GM23338 (cell line): Measurements from ENCODE around the gene CACNB1. TPM values are rescaled to one million over a fixed set of nuclear protein-coding genes. Genes with fewer than 3 reads are reported as not detected.

Experiments used
- ATAC-seq: fragments of 200-7000 bp; cut with Tn5 transposase; 3 replicates; pipeline ENCODE4 v1.9.1; 2020
- DNase-seq: peaks from one replicate; pipeline ENCODE4 v3.0.0-alpha.2; 2015; ENCODE audit warnings: low spot score
- H2AFZ ChIP-seq: fragments of 200-600 bp; sonication (generic); 2 replicates; pipeline ENCODE4 v1.8.0; 2016; ENCODE audit warnings: antibody characterized with exemption, mild to moderate bottlenecking, moderate library complexity
- H3F3A ChIP-seq: fragments of 200-600 bp; sonication (generic); replicated peaks from 2 replicates; pipeline ENCODE4 v1.8.0; 2017; ENCODE audit warnings: antibody characterized with exemption, mixed run types, low read depth
- H3K27ac ChIP-seq: fragments of 200-600 bp; sonication (generic); 2 replicates; pipeline ENCODE4 v1.6.1; 2016; ENCODE audit warnings: low read depth
- H3K27me3 ChIP-seq: fragments of 200-600 bp; sonication (generic); 2 replicates; pipeline ENCODE4 v1.8.0; 2016; ENCODE audit warnings: mild to moderate bottlenecking, mixed run types, moderate library complexity; ENCODE audit not compliant: insufficient read depth
- H3K36me3 ChIP-seq: fragments of 200-600 bp; sonication (generic); 2 replicates; pipeline ENCODE4 v1.8.0; 2016; ENCODE audit warnings: mild to moderate bottlenecking; ENCODE audit not compliant: insufficient read depth
- H3K4me1 ChIP-seq: fragments of 200-600 bp; sonication (generic); 2 replicates; pipeline ENCODE4 v1.8.0; 2016; ENCODE audit warnings: mild to moderate bottlenecking, moderate library complexity; ENCODE audit not compliant: insufficient read depth
- H3K4me2 ChIP-seq: fragments of 200-600 bp; sonication (generic); 2 replicates; pipeline ENCODE4 v1.7.1; 2017; ENCODE audit warnings: mixed run types
- H3K4me3 ChIP-seq: fragments of 200-600 bp; sonication (generic); 2 replicates; pipeline ENCODE4 v1.6.1; 2016; ENCODE audit warnings: mixed run types
- H3K79me2 ChIP-seq: fragments of 200-600 bp; sonication (generic); replicated peaks from 2 replicates; pipeline ENCODE4 v1.8.0; 2017; ENCODE audit warnings: mild to moderate bottlenecking; ENCODE audit not compliant: insufficient read depth
- H3K9me2 ChIP-seq: fragments of 200-600 bp; sonication (generic); 2 replicates; pipeline ENCODE4 v1.8.0; 2017; ENCODE audit not compliant: insufficient read depth
- H4K20me1 ChIP-seq: fragments of 200-600 bp; sonication (generic); replicated peaks from 2 replicates; pipeline ENCODE4 v1.8.0; 2017; ENCODE audit warnings: mild to moderate bottlenecking; ENCODE audit not compliant: insufficient read depth
- H3K27ac Mint-ChIP-seq: 2 replicates; pipeline ENCODE4 v1.8.0; 2020; ENCODE audit warnings: inconsistent platforms, mild to moderate bottlenecking, moderate library complexity, mixed read lengths
- H3K27me3 Mint-ChIP-seq: 3 replicates; pipeline ENCODE4 v1.8.0; 2022; ENCODE audit warnings: low read depth, mild to moderate bottlenecking, moderate library complexity, mixed read lengths, inconsistent platforms; ENCODE audit not compliant: insufficient read depth, poor library complexity
- H3K36me3 Mint-ChIP-seq: 3 replicates; pipeline ENCODE4 v1.8.0; 2021; ENCODE audit warnings: low read depth, mild to moderate bottlenecking, inconsistent platforms, moderate library complexity, mixed read lengths
- H3K4me1 Mint-ChIP-seq: 3 replicates; pipeline ENCODE4 v1.8.0; 2020; ENCODE audit warnings: mild to moderate bottlenecking, inconsistent platforms, mixed read lengths
- H3K4me3 Mint-ChIP-seq: 3 replicates; pipeline ENCODE4 v1.8.0; 2021; ENCODE audit warnings: moderate library complexity, mild to moderate bottlenecking, inconsistent platforms, mixed read lengths
- H3K9me3 Mint-ChIP-seq: 3 replicates; pipeline ENCODE4 v1.8.0; 2020; ENCODE audit warnings: moderate library complexity, mild to moderate bottlenecking, inconsistent platforms, mixed read lengths
- CREB1 ChIP-seq: fragments of 250-450 bp; sonication (Bioruptor Pico); IDR thresholded peaks from 2 replicates; pipeline ENCODE4 v1.5.0; 2020; ENCODE audit warnings: low read depth, mild to moderate bottlenecking, moderate library complexity
- CTCF ChIP-seq, 2 experiments: fragments of 200-600 bp in 1 of 2; sonication (generic) in 1 of 2; conservative IDR thresholded peaks; 2 replicates each; pipeline versions ENCODE4 v1.5.1 to v1.6.1; 2016 to 2017; ENCODE audit warnings: antibody characterized with exemption in 2 of 2, low read depth in 2 of 2, mild to moderate bottlenecking in 2 of 2, moderate library complexity in 1 of 2
- EZH2 ChIP-seq: fragments of 200-600 bp; sonication (generic); IDR thresholded peaks from one replicate; pipeline ENCODE4 v1.8.0; 2017; ENCODE audit warnings: antibody characterized with exemption, mild to moderate bottlenecking, low read depth; ENCODE audit not compliant: unreplicated experiment
- EZH2phosphoT487 ChIP-seq: fragments of 200-600 bp; sonication (generic); IDR thresholded peaks from one replicate; pipeline ENCODE4 v1.8.1; 2018; ENCODE audit warnings: antibody characterized with exemption; ENCODE audit not compliant: unreplicated experiment
- POLR2AphosphoS5 ChIP-seq: IDR thresholded peaks from 2 replicates; pipeline ENCODE4 v1.6.1; 2016; ENCODE audit warnings: antibody characterized with exemption, low read depth
- STAT1 ChIP-seq: IDR thresholded peaks from one replicate; pipeline ENCODE4 v1.6.1; 2016; ENCODE audit warnings: antibody characterized with exemption; ENCODE audit not compliant: unreplicated experiment
- ZNF331 ChIP-seq: fragments of 250-450 bp; sonication (Bioruptor Pico); IDR thresholded peaks from 2 replicates; pipeline ENCODE4 v1.5.0; 2020; ENCODE audit warnings: low read depth, mild to moderate bottlenecking, moderate library complexity
- polyA plus RNA-seq: library from polyadenylated mRNA; unstranded; fragments of >200 nt; fragmentation: Nextera tagmentation; extraction: Ambion mirVana; gene quantifications from 2 replicates; pipeline ENCODE4 v1.2.1, GENCODE V29; 2016
- total RNA-seq: library from RNA; depleted of rRNA; stranded (reverse); fragments of >200 nt; shearing (Covaris generic); gene quantifications from 2 replicates; pipeline ENCODE4 v1.2.3, GENCODE V29; 2014
- TF ChIP-seq, protein P1 (sequence below): fragments of 250-450 bp; sonication (Bioruptor Pico); IDR thresholded peaks from 2 replicates; pipeline ENCODE4 v1.5.0; 2020; ENCODE audit warnings: mild to moderate bottlenecking, moderate library complexity

CACNB1 gene
- total and polyA plus RNA-seq, 2 experiments from 2014 or later = 8.4 to 13.1 TPM

DNA sequence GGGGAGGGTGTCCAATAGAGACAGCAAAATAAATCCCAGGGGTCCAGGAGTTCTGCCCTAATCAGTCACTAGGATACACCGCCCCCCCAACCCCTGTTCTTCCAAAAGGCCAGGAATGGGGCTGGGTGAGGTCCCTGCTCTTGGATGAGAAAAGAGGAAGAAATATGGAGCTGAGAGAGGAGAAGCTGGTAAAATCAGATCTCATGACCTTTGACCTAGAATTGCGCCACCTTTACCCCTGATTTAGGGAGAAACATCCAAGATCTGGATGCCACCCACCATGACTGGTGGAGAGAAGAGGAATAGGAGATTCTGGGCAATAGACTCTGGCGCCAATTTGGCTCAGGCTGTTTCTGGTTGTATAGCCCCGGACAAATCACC lies 707 bp upstream of the CACNB1 start (continued):
- TF ChIP-seq, protein P1, sequence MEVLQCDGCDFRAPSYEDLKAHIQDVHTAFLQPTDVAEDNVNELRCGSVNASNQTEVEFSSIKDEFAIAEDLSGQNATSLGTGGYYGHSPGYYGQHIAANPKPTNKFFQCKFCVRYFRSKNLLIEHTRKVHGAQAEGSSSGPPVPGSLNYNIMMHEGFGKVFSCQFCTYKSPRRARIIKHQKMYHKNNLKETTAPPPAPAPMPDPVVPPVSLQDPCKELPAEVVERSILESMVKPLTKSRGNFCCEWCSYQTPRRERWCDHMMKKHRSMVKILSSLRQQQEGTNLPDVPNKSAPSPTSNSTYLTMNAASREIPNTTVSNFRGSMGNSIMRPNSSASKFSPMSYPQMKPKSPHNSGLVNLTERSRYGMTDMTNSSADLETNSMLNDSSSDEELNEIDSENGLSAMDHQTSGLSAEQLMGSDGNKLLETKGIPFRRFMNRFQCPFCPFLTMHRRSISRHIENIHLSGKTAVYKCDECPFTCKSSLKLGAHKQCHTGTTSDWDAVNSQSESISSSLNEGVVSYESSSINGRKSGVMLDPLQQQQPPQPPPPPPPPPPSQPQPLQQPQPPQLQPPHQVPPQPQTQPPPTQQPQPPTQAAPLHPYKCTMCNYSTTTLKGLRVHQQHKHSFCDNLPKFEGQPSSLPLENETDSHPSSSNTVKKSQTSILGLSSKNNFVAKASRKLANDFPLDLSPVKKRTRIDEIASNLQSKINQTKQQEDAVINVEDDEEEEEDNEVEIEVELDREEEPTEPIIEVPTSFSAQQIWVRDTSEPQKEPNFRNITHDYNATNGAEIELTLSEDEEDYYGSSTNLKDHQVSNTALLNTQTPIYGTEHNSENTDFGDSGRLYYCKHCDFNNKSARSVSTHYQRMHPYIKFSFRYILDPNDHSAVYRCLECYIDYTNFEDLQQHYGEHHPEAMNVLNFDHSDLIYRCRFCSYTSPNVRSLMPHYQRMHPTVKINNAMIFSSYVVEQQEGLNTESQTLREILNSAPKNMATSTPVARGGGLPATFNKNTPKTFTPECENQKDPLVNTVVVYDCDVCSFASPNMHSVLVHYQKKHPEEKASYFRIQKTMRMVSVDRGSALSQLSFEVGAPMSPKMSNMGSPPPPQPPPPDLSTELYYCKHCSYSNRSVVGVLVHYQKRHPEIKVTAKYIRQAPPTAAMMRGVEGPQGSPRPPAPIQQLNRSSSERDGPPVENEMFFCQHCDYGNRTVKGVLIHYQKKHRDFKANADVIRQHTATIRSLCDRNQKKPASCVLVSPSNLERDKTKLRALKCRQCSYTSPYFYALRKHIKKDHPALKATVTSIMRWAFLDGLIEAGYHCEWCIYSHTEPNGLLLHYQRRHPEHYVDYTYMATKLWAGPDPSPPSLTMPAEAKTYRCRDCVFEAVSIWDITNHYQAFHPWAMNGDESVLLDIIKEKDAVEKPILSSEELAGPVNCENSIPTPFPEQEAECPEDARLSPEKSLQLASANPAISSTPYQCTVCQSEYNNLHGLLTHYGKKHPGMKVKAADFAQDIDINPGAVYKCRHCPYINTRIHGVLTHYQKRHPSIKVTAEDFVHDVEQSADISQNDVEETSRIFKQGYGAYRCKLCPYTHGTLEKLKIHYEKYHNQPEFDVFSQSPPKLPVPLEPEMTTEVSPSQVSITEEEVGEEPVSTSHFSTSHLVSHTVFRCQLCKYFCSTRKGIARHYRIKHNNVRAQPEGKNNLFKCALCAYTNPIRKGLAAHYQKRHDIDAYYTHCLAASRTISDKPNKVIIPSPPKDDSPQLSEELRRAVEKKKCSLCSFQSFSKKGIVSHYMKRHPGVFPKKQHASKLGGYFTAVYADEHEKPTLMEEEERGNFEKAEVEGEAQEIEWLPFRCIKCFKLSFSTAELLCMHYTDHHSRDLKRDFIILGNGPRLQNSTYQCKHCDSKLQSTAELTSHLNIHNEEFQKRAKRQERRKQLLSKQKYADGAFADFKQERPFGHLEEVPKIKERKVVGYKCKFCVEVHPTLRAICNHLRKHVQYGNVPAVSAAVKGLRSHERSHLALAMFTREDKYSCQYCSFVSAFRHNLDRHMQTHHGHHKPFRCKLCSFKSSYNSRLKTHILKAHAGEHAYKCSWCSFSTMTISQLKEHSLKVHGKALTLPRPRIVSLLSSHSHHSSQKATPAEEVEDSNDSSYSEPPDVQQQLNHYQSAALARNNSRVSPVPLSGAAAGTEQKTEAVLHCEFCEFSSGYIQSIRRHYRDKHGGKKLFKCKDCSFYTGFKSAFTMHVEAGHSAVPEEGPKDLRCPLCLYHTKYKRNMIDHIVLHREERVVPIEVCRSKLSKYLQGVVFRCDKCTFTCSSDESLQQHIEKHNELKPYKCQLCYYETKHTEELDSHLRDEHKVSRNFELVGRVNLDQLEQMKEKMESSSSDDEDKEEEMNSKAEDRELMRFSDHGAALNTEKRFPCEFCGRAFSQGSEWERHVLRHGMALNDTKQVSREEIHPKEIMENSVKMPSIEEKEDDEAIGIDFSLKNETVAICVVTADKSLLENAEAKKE = no peak
- TF ChIP-seq POLR2AphosphoS5 (no peak; the same call in 1 of the 2 replicates), CREB1 (CRISPR knock-in tag) (no peak)

DNA sequence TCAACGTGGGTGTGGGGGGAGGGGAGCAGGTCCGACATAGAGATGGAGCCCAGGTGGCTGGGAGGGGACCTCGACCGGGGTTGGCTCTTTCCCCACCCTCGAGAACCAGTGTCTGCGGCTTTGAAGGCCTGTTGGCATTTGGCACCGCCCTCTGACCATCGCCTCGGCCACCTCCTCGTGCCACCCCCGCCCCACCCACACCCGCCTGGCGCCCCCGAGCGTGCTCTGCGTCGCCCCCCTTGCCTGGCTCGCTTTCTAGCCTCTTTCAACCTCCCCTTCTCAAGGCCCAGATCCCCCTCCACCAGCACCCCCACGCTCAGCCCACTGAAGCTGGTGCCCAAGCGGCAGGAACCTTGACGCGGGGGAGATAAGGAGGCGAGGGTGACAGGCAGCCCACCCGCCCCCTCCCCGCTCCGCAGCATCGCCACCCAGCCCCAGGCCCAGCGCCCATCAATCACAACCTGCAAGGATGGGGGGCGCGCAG lies 619 bp downstream of the CACNB1 start:
- H2AFZ ChIP-seq = no peak overlapping the region
- peak overlapping the region; percentile 89 for H3K4me2 ChIP-seq
- ATAC-seq = peak; percentile 4
- H3K36me3 Mint-ChIP-seq = peaks cover 40% of the 10 kb centered on the region
- peaks cover 47% of the 10 kb centered on the region for H3K4me1 Mint-ChIP-seq
- H4K20me1 ChIP-seq = peaks cover 12% of the 10 kb centered on the region
- no peak overlapping the region for H3K27ac Mint-ChIP-seq
- H3K27ac ChIP-seq = no peak overlapping the region
- peak; percentile 60 for DNase-seq
- peaks cover 16% of the 10 kb centered on the region for H3K36me3 ChIP-seq
- H3K4me3 ChIP-seq = peak overlapping the region; percentile 93
- H3K9me3 Mint-ChIP-seq = no peaks in the 10 kb centered on the region
- no peaks in the 10 kb centered on the region for H3K9me2 ChIP-seq
- H3K4me1 ChIP-seq = peaks cover 44% of the 10 kb centered on the region
- no peaks in the 10 kb centered on the region for H3K27me3 ChIP-seq
- peaks cover 19% of the 10 kb centered on the region for H3K27me3 Mint-ChIP-seq
- H3F3A ChIP-seq = peaks cover 22% of the 10 kb centered on the region
- H3K79me2 ChIP-seq = peaks cover 40% of the 10 kb centered on the region
- H3K4me3 Mint-ChIP-seq = peak overlapping the region; percentile 88
- TF ChIP-seq STAT1 = no peak
- no peak for TF ChIP-seq EZH2phosphoT487
- no peak for TF ChIP-seq CTCF (conservative IDR thresholded peaks at IDR 0.05; ENCODE audit: low read depth in 2 of 2)
- TF ChIP-seq, protein P1 = no peak
- TF ChIP-seq EZH2 = no peak
- TF ChIP-seq ZNF331 (CRISPR knock-in tag) = no peak
